GM19467 (cell line): ENCODE results near the gene FGFBP3.
"Not testable (repeated sequence)": the region's sequence is repeated elsewhere in the genome, so short reads cannot be mapped to it uniquely, and the experiment has no call there.

Experiments
- ATAC-seq: cut with Tn5 transposase; IDR thresholded peaks from one replicate; pipeline ENCODE4 v1.9.1; 2021; ENCODE audit warnings: mild to moderate bottlenecking, moderate library complexity; ENCODE audit not compliant: unreplicated experiment

Gene FGFBP3

GRCh38 chr10:91901784-91902677, 7.3 kb downstream of the FGFBP3 start:
- no peak for ATAC-seq

DNA sequence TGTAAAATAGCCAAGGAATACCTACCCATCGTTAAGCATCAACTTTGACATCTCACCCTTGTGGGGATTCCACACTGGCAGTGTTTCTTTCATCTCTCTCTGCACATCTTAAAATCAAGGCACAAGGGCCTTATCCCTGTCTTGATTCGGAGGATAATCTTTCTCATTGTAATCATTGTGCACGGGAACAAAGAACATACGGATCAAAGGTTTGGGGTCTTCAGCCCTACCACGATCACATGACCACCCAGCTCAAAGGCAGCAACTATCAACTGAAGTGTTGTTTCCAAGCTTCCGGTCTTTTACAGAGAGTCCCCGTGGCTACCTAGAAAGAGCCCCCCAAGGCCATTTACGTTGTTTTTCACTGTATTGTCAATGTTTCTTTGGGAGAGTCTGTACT, 11.9 kb downstream of the FGFBP3 start:
- ATAC-seq = no peak

DNA sequence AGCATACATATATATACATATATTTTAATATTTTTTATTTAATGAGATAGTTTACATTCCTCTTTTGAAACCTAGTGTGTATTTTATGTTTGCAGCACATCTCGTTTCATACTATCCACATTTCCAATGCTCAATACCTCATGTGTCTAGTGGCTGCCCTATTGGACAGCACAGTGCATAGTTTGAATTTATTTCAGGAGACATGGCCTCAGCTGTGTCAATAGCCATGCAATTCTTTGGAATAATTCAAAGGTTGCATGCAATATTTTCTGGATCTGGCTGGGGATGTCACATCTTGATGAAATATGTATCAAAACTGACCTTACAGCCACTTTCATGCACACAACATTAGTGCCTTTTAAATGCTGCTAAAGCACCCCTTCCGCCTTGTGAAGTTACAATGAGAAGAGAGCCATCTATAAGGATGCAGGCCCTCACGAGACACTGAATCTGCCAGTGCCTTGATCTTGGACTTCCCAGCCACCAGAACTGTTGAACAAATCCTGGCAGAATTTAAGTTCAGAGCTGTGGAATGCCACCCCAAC, 13.0 kb downstream of the FGFBP3 start:
- ATAC-seq = no peak

- ATAC-seq = not testable (repeated sequence)
Observed at GRCh38 chr10:91894261-91894685, 15.0 kb downstream of the FGFBP3 start.

- no peak for ATAC-seq
Observed at GRCh38 chr10:91893051-91893450, 16.2 kb downstream of the FGFBP3 start.

- ATAC-seq = no peak
Observed at GRCh38 chr10:91891125-91892001, 17.9 kb downstream of the FGFBP3 start.

DNA sequence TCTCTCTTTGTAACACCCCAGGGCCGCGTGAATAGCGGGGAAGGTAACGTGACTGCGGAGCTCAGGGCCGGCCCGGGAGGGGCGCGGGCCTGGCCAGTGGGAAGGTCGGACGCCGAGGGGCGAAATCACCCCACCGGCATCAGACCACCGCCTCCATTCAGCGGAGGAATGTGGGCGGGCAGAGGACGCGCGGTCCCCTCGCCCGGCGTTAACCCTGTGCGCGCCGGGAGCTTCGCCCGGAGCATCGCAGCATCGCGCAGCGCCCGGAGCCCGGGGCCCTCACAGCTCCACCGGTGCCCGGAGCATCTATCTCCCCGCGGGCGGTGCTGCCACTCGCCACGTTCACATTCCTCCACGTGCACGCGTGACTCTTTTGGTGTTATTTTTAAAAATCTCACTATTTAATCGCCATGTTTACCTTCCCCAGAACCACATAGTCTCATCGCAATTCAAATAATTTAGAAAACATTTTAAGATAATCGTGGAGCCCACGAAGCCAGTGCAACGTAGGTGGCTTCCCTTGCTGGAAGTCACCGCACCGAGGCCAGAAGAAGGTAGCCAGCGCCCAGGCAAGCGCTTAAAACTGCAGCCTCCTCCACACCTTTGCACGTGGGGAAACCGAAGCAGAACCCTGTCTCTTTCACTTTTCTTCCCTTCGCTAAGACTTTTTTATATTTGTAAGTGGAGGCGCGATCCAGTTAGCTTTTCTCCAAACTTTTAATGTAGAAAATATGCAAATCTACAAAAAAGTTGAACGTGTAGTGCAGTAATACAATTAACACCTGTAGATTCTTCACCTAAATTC, 21.8 kb downstream of the FGFBP3 start:
- ATAC-seq = no peak

GRCh38 chr10:91886954-91887271, 22.4 kb downstream of the FGFBP3 start:
- ATAC-seq = no peak

- no peak for ATAC-seq
Observed at GRCh38 chr10:91885362-91886079, 23.8 kb downstream of the FGFBP3 start.

GRCh38 chr10:91884536-91884935, 24.8 kb downstream of the FGFBP3 start:
- no peak for ATAC-seq

DNA sequence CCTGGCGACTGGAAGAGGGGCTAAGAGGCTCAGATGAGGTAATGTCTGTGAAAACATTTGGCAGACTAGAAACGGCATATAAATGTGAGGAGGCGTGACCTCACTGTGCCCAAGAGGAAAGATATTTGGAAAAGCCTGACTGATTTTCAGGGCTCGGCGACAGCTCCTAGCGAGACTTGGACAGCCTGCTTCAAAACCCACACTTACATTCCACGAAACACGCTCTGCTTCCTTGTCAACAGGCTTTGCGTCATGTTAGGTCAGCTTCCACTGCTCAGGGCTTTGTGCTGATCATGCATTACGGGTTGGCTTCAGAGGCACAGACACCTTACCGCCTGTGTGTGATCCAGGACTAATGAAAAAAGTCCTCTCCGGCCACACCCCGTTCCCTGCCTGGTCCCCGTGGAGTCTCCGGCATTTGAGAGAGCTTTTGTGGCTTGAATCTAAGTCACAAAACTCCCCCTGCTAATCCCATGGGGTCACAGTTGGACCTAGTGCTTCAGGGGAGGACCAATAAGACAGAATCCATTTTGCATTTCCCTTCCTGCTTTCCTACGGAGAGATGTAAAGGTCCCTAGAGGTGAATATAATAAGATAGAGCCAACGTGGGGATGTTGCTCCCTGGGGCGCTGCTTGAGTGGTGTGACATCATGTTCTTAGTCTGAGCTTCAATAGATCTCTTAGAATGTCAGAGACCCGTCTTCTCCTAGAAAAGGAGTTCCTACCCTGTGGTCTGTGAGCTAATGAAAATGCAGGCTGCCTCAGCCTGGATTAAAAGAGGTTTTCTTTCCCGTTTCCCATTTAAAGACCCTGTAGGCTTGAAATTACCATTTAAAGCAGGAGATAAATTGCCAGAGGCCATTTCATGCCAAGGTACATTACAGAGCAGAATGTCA, 25.5 kb downstream of the FGFBP3 start:
- ATAC-seq = no peak

- ATAC-seq = no peak
Observed at GRCh38 chr10:91880310-91880709, 29.0 kb downstream of the FGFBP3 start.

- no peak for ATAC-seq
Observed at GRCh38 chr10:91879515-91880170, 29.6 kb downstream of the FGFBP3 start.

- no peak for ATAC-seq
Observed at GRCh38 chr10:91875779-91876178, 33.5 kb downstream of the FGFBP3 start.

DNA sequence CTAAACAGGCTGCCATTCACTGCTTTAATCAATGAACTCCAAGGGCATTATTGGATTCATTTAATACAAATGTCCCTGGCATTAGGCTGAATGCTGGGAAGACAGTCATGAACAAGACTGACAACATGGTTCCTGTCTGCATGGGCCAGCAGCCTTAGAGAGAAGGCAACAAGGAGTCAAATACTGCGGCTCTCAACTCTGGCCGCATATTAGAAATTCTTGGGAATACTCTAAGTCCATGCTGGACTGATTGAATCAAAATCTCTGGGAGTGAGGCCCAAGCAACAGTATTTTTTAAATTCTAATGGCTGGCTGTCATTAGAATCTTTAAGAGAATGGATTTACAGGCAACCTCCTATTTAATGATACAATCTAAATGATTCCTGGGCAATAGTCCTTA, 34.1 kb downstream of the FGFBP3 start:
- ATAC-seq = no peak

DNA sequence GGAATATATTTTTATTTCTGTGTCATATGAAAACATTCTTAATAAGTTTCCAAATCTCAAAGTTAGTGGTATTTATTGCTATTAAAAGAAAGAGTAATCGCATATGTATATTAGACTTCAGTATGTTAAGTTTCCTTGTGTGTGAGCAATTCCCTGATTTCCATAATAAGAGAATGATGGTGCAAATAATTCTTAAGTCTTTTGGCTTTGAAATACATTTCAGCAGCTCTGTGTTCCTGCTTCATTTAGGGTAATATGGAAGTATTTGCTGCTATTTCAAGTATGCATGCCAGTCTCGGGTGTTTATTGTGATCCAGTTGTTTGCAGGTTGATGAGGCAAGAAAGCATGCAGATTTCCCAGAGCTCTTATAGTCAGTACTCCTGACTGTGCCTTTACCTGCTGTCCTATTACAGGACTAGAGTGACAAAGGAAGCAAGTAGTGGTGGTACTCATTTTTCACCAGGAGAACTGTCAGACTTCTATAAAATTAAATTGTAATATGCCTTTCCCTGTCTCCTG, 43.7 kb downstream of the FGFBP3 start:
- no peak for ATAC-seq

GRCh38 chr10:91864744-91865143, 44.5 kb downstream of the FGFBP3 start:
- no peak for ATAC-seq

GRCh38 chr10:91864099-91864498, 45.2 kb downstream of the FGFBP3 start:
- no peak for ATAC-seq
